NCI-H2227 treated with DMSO at 0.1 percent for 48 hours (cell line): ENCODE results near the gene PSMB10.
A peak's percentile ranks its signal among the peaks of the same experiment; 100 is the strongest.

Experiments used
- DNase-seq: peaks from one replicate; lab custom pipeline; 2025; lab: John Stamatoyannopoulos, UW

The PSMB10 gene

GRCh38 chr16:67892375-67892774 is 44.3 kb downstream of the PSMB10 start:
- no peak for DNase-seq

DNA sequence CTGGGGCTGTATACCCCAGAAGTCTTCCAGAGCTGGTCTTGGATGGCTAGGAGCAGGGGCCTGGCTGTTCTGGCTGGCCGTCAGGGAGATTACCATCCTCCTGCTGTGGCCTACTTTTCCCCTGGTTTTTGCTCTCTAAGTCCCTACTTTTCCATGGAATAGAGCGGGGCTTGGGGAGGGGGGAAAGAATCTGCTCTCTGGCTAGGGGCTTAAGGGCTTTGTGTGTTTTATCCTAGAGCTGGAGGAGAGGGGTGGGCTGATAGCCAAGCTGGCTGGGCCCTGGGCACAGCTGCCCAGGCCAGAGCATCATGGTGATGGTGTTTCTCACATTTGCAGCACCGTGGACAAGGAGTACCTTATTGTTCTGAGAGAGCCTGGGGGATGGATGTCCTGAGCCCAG is 48.3 kb downstream of the PSMB10 start:
- DNase-seq = no peak

DNA sequence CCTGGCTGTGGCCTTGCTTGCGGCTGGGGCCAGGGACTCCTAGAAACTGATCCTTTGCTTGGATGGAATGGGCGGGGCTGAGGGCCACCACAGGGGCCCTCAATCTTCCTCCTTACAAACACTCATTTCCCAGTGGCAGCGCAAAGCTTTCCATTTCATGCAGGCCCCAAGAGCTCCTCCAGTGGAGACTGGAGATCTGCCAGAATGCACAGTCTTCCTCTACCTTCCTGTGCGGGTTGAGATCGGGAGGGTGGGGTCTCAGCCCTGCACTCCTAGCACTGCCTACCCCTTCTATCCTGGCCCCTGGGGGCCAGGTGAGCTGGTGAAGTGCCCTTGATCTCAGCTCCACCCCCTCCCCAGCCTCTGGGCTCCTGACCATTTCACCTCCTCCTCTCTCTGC is 50.3 kb downstream of the PSMB10 start:
- no peak for DNase-seq

DNA sequence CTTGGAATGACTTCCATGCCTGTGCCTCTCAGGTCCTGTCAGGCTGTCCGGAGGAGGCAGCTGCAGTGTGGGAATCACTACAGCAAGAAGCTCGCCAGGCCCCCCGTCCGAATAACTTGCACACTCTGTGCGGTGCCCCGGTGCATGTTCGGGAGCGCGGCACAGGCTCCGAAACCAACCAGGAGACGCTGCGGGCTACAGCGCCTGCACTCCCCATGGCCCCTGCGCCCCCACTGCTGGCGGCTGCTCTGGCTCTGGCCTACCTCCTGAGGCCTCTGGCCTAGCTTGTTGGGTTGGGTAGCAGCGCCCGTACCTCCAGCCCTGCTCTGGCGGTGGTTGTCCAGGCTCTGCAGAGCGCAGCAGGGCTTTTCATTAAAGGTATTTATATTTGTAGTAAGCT is 50.7 kb downstream of the PSMB10 start:
- no peak for DNase-seq

- no peak for DNase-seq
These were observed 51.1 kb downstream of the PSMB10 start for GRCh38 chr16:67885545-67885944.

- DNase-seq = peak; percentile 78
These were observed 52.0 kb downstream of the PSMB10 start, which contains the start of gene NRN1L for GRCh38 chr16:67884684-67885083. Gene NRN1L (plus strand): TSS chr16:67884885. CDS start chr16:67884904, 19 bp downstream.
